MG63 (cell line): ENCODE results near the gene CST6. TPM values are rescaled to one million over a fixed set of nuclear protein-coding genes. Genes with fewer than 3 reads are reported as not detected.
A peak's percentile ranks its signal among the peaks of the same experiment; 100 is the strongest.

Source experiments
- DNase-seq: peaks from one replicate; pipeline ENCODE4 v3.0.0-alpha.2; 2020
- H3K27me3 ChIP-seq: fragments of 250-450 bp; sonication (Bioruptor Pico); 2 replicates; pipeline ENCODE4 v1.5.1; 2020; ENCODE audit warnings: mild to moderate bottlenecking, moderate library complexity
- H3K36me3 ChIP-seq: fragments of 250-450 bp; sonication (Bioruptor Pico); 2 replicates; pipeline ENCODE4 v1.5.1; 2020; ENCODE audit warnings: mild to moderate bottlenecking, moderate library complexity
- H3K4me3 ChIP-seq: fragments of 250-450 bp; sonication (Bioruptor Pico); 2 replicates; pipeline ENCODE4 v1.5.1; 2020; ENCODE audit warnings: mild to moderate bottlenecking, moderate library complexity
- H3K9me3 ChIP-seq: fragments of 250-450 bp; sonication (Bioruptor Pico); 2 replicates; pipeline ENCODE4 v1.5.1; 2020; ENCODE audit warnings: mild to moderate bottlenecking, moderate library complexity
- total RNA-seq: library from RNA; depleted of rRNA; stranded (reverse); fragments of >200 nt; shearing (Covaris generic); gene quantifications from 2 replicates; pipeline ENCODE4 v1.2.3, GENCODE V29; 2014; ENCODE audit warnings: low replicate concordance; rRNA removed

CST6 gene, protein sequence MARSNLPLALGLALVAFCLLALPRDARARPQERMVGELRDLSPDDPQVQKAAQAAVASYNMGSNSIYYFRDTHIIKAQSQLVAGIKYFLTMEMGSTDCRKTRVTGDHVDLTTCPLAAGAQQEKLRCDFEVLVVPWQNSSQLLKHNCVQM
- not detected in 2 replicates for total RNA-seq

GRCh38 chr11:66011785-66012303 lies at the start of gene CST6:
CST6 (plus strand) TSS chr11:66012008; CDS start chr11:66012045, 37 bp downstream.
- no peak for DNase-seq
- Histone ChIP-seq H3K36me3 (peaks cover under 1% of the 10 kb centered on the region; the same call in 1 of the 2 replicates), H3K9me3 (no peaks in the 10 kb centered on the region), H3K27me3 (no peaks in the 10 kb centered on the region), H3K4me3 (no peak within 1 kb of the TSS)

GRCh38 chr11:65962141-65962564 lies 49.7 kb upstream of the CST6 start:
- DNase-seq = no peak

DNA sequence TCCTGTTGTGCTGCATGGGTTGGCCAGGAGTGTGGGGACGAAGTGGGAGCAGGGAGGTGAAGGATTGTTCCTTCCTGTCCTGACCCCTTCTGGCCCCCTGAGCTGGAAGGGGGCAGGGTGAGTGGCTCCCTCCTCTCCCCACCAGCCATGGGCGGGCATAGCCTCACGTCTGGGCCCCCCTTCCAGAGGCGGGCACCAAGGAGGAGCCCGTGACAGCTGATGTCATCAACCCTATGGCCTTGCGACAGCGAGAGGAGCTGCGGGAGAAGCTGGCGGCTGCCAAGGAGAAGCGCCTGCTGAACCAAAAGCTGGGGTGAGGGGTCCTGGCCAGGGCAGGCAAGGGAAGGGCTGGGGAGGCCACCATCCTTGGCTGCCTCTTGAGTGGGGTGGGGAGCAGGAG lies 46.9 kb upstream of the CST6 start:
- Histone ChIP-seq H3K27me3 (no peaks in the 10 kb centered on the region), H3K36me3 (peaks cover 60% of the 10 kb centered on the region), H3K4me3 (no peak overlapping the region), H3K9me3 (no peaks in the 10 kb centered on the region)
- DNase-seq = no peak

More at GRCh38 chr11:65962141-65962564, 49.7 kb upstream of the CST6 start:
- H3K4me3 ChIP-seq = peak overlapping the region; percentile 87
- no peaks in the 10 kb centered on the region for H3K27me3 ChIP-seq
- H3K36me3 ChIP-seq = peaks cover 43% of the 10 kb centered on the region
- no peaks in the 10 kb centered on the region for H3K9me3 ChIP-seq

GRCh38 chr11:65965986-65966762 lies 45.6 kb upstream of the CST6 start:
- DNase-seq = no peak
- Histone ChIP-seq H3K9me3 (no peaks in the 10 kb centered on the region), H3K36me3 (peaks cover 60% of the 10 kb centered on the region), H3K4me3 (no peak overlapping the region), H3K27me3 (no peaks in the 10 kb centered on the region)

- peaks cover 63% of the 10 kb centered on the region for H3K36me3 ChIP-seq
- DNase-seq = no peak
Observed at GRCh38 chr11:65967329-65967934, 44.4 kb upstream of the CST6 start.

DNA sequence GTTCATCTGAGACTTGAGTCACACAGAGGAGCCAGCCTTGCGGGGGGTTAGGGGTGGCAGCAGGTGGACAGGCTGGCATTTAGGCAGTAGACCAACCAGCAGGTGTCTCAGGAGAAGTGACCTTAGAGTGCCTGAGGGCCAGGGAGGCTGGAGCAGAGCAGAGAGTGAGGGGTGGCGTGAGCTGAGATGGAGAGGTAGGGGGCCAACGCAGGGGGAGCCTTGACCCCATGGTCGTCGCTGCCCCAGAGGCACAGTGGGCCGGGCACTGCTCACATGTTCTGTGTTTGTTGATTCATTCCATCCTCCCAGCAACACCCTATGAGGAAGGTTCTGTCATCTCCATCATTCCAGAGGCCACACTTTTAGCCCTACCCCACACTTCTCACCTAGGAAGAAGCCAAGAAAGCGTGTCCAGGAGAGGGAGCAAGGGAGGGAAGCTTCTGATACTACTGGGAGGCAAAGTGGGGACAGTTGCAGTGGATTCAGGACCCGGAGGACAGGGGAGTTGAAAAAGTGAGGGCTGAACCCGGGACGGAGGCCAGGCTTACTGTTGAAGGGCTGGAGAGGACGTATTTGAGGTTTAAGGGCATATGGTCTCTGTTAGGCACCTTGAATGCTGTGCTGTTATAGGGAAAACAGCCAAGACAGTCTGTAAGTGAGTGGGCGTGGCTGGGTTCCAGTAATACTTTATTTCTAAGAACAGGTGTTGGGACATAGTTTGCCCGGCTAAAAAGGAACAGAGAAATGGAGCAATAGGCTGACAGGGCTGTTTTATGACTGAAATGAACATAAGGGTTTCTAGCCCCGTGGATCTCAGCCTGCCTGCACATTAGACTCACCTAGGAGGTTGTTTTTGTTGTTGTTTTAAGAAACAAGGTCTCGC lies 43.0 kb upstream of the CST6 start:
- Histone ChIP-seq H3K27me3 (no peaks in the 10 kb centered on the region), H3K9me3 (no peaks in the 10 kb centered on the region), H3K36me3 (peaks cover 58% of the 10 kb centered on the region), H3K4me3 (no peak overlapping the region)
- DNase-seq = no peak

More at GRCh38 chr11:65967329-65967934, 44.4 kb upstream of the CST6 start:
- Histone ChIP-seq H3K9me3 (no peaks in the 10 kb centered on the region), H3K4me3 (no peak overlapping the region), H3K27me3 (no peaks in the 10 kb centered on the region)

- Histone ChIP-seq H3K27me3 (no peaks in the 10 kb centered on the region), H3K36me3 (peaks cover 28% of the 10 kb centered on the region), H3K4me3 (no peak overlapping the region), H3K9me3 (no peaks in the 10 kb centered on the region)
- no peak for DNase-seq
Observed at GRCh38 chr11:65972116-65972515, 39.7 kb upstream of the CST6 start.

DNA sequence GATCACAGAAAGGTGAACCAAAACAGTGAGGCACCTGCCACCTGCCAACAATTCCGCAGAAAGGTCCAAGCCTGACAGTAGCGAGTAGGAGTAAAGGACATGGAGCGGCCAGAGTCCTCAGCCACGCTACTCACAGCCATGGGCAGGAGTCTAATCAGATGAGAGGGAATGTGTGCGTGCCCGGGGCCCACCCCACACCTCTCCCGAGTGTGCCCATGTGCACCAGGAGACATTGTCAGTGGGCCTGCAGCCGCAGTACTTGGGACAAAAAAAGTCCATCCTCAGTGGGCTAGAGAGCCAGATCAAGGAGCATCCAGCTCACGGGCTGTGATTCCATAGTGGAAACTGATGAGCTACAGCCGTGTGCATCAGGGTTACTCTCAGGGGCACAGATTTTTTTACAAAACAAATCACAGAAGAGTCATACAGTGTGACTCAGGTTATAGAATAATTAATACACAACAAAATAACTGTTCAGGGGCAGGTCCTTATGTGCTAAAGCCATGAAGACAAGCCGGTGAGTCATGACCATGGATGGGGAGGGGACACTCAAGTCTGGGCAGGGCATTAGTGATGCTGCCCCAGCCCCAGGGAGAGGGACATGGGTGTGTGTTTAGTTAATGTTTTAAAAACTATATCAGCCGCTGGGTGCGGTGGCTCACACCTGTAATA lies 38.2 kb upstream of the CST6 start:
- no peak overlapping the region for H3K4me3 ChIP-seq
- no peaks in the 10 kb centered on the region for H3K27me3 ChIP-seq
- no peaks in the 10 kb centered on the region for H3K9me3 ChIP-seq
- DNase-seq = peak; percentile 48
- H3K36me3 ChIP-seq = peaks cover 29% of the 10 kb centered on the region

GRCh38 chr11:65975771-65976170 lies 36.0 kb upstream of the CST6 start:
- no peak for DNase-seq
- Histone ChIP-seq H3K4me3 (no peak overlapping the region), H3K9me3 (no peaks in the 10 kb centered on the region), H3K36me3 (peaks cover 21% of the 10 kb centered on the region), H3K27me3 (no peaks in the 10 kb centered on the region)

DNA sequence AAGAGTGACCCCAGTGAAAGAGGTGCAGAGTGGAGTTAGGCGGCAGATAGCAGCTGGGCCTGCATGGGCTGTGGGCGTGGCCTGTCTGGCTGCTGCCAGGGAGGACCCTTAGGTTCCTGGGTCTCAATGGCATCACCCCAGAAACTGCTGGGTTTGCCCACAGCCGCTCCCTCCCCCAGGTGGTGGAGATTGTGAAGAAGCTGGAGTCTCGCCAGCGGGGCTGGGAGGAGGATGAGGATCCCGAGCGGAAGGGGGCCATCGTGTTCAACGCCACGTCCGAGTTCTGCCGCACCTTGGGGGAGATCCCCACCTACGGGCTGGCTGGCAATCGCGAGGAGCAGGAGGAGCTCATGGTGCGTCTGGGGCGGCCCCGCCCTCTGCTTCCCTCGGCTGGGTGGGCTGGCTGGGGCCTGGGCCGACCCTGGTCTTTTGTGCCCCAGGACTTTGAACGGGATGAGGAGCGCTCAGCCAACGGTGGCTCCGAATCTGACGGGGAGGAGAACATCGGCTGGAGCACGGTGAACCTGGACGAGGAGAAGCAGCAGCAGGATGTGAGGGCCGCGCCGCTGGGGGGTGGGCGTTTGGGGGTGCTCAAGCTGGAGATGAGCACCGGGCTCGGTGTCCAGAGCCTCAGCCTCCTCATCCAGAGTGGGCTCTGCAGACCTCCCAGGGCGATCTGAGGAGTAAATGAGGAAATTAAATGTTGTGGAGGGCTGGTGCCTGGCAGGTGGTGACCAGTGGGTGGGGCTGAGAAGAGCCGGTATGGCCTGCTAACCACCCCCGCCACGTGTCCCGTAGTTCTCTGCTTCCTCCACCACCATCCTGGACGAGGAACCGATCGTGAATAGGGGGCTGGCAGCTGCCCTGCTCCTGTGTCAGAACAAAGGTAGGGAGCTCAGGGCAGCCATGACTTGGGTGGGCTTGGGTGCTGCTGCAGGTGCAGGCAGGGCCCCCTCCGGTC lies 35.3 kb upstream of the CST6 start:
- no peak for DNase-seq
- no peak overlapping the region for H3K4me3 ChIP-seq
- no peaks in the 10 kb centered on the region for H3K27me3 ChIP-seq
- peaks cover 21% of the 10 kb centered on the region for H3K36me3 ChIP-seq
- H3K9me3 ChIP-seq = no peaks in the 10 kb centered on the region

GRCh38 chr11:65977621-65978390 lies 34.0 kb upstream of the CST6 start:
- Histone ChIP-seq H3K9me3 (no peaks in the 10 kb centered on the region), H3K36me3 (peaks cover 19% of the 10 kb centered on the region), H3K4me3 (no peak overlapping the region), H3K27me3 (no peaks in the 10 kb centered on the region)
- DNase-seq = no peak

- Histone ChIP-seq H3K9me3 (no peaks in the 10 kb centered on the region), H3K4me3 (no peak overlapping the region), H3K27me3 (no peaks in the 10 kb centered on the region), H3K36me3 (peaks cover 13% of the 10 kb centered on the region)
- no peak for DNase-seq
Observed at GRCh38 chr11:65978391-65979238, 33.2 kb upstream of the CST6 start.

DNA sequence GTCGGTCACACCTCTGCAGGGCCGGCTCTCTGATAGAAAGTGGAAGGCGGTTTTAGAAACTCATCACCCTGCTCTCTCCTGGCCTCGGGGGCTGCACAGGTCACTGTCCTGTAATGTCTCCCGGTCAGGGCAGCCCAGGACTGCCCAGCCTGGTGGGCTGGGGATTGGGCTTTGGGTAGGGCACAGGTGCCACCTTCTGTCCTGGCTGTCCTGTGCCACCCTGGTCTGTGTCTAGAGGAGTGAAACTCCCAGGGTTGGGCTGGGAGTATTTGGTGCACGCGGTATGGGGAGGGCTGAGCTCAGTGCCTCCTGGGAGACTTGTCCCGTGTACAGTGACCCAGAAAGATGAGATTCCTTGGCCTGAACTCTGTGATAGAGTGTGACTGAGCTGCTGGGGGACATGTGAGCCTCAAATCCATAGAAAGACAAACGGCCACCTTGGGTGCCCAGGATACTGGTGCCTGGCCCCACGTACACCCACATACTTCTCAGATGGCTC lies 32.5 kb upstream of the CST6 start:
- Histone ChIP-seq H3K4me3 (no peak overlapping the region), H3K36me3 (peaks cover 13% of the 10 kb centered on the region), H3K9me3 (no peaks in the 10 kb centered on the region), H3K27me3 (no peaks in the 10 kb centered on the region)
- no peak for DNase-seq
